NCI-H2171 (cell line): ENCODE measurements around the gene OAS3.
"Not testable (repeated sequence)": the region's sequence is repeated elsewhere in the genome, so short reads cannot be mapped to it uniquely, and the experiment has no call there.

Source experiments
- DNase-seq: peaks from one replicate; lab custom pipeline; 2025; lab: John Stamatoyannopoulos, UW

The OAS3 gene, protein sequence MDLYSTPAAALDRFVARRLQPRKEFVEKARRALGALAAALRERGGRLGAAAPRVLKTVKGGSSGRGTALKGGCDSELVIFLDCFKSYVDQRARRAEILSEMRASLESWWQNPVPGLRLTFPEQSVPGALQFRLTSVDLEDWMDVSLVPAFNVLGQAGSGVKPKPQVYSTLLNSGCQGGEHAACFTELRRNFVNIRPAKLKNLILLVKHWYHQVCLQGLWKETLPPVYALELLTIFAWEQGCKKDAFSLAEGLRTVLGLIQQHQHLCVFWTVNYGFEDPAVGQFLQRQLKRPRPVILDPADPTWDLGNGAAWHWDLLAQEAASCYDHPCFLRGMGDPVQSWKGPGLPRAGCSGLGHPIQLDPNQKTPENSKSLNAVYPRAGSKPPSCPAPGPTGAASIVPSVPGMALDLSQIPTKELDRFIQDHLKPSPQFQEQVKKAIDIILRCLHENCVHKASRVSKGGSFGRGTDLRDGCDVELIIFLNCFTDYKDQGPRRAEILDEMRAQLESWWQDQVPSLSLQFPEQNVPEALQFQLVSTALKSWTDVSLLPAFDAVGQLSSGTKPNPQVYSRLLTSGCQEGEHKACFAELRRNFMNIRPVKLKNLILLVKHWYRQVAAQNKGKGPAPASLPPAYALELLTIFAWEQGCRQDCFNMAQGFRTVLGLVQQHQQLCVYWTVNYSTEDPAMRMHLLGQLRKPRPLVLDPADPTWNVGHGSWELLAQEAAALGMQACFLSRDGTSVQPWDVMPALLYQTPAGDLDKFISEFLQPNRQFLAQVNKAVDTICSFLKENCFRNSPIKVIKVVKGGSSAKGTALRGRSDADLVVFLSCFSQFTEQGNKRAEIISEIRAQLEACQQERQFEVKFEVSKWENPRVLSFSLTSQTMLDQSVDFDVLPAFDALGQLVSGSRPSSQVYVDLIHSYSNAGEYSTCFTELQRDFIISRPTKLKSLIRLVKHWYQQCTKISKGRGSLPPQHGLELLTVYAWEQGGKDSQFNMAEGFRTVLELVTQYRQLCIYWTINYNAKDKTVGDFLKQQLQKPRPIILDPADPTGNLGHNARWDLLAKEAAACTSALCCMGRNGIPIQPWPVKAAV

DNA sequence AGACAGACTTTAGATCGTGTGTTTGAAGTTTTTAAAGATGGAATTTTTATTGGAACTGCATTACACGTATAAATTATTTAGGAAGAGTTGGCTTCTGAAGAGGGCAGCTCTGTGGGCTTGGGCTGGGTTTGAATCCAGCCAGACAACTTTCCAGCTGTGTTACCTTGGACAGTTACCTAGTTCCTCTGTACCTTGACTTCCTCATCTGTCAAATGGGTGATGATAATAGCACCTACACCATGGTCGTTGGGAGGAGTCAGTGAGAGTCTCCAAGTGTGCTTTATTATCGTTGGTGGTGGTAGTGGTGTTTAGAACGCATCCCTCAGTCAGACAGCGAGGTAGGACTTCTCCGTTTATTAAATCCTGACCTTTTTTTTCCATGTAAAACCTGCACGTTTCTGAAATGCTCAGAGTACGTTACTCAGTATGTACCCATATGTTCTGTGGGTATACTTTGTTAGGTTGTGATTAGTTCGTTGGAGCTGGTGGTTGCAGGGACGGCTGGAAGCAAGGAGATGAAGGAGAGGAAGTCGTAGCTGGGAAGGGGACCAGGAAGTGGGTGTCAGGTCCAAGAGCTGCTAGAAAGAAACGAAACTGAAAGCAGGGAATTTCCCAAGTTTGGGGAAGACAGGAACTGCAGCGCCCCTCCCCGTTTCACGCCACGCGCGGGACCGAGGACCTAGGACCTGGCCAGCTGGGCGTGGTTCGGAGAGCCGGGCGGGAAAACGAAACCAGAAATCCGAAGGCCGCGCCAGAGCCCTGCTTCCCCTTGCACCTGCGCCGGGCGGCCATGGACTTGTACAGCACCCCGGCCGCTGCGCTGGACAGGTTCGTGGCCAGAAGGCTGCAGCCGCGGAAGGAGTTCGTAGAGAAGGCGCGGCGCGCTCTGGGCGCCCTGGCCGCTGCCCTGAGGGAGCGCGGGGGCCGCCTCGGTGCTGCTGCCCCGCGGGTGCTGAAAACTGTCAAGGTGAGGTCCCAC, at the start of gene OAS3:
OAS3 (plus strand) TSS at position 734 of the 979 bp plus-strand sequence; CDS start at position 791, 57 bp downstream.
- no peak for DNase-seq

DNA sequence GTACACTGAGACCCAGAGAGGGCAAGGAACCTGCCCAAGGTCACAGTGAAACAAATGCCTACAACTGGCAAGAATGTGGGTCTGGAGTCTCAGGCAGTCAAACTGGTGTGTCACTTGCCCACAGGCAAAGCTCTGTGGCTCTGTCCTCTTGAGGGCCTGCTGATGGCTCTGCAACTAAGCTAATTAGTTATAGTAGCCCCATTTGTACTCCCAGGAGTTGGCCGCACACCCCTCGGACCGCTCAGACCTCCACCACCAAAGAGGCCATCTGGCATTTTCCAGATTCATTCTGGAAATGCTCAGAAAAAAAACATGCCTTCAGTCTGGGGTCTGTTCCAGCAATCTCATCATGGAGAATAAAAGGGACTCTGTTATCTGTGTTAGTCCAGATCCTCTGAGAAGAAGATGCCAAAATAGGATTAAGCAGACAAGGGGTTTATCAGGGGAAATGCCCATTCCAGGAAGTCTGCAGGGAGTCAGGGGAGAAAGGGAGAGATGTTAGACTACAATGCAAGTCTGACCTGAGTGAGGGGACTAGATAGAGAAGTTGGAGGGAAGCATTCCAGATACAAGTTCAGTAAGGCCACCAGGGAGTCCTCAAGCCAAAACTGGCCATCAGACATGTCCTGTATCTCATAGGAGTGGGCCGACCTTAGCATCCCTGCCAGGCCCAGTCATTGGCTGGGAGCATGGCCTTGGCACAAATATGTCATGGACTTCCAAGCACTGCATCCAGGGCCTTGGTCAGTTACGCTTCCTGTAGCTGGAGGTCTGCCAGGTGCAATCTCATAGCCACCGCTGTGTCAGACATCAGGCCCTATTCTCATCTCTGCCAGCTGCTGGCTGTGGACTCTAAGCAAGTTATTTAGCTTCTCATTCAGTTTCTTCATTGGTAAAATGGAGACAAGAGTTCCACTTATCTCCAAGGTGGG, 46.9 kb upstream of the OAS3 start:
- DNase-seq: no peak

DNA sequence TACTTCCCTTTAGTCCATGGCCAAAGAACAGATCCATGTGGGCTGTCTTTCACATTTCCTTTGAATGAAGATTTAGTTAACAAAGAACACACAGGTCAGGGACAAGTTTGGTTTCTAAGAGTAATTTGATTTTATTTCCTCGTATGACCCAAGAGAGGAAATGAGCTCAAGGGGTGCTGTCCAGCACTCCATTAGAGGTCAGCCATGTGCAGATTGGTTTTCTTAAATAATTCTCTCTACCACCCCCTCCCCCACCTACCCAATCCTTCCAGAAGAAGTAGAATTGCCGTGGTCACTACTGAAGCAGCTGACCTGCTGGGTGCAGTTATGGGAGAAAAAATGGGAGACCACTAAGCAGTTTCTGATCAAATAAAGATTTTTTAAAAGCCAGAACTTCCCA, 45.4 kb upstream of the OAS3 start:
- no peak for DNase-seq

DNA sequence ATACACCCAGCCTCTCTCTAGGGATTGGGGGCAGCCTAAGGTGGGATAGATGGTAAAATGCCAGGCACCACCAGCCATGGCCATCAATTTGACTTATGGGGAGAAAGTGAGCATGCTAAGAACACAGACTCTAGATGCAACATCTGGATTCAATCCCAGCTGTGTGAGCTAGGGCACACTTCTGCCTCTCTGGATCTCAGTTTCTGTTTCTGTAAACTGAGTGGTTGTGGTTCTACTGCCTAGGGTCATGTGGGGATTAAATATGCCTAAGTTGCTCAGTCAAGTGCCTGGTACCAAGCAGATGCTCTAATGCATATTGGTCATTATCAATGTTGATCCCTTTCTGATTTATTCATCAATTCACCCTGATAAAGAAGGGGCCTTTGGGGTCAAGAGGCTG, 44.1 kb upstream of the OAS3 start:
- no peak for DNase-seq

DNA sequence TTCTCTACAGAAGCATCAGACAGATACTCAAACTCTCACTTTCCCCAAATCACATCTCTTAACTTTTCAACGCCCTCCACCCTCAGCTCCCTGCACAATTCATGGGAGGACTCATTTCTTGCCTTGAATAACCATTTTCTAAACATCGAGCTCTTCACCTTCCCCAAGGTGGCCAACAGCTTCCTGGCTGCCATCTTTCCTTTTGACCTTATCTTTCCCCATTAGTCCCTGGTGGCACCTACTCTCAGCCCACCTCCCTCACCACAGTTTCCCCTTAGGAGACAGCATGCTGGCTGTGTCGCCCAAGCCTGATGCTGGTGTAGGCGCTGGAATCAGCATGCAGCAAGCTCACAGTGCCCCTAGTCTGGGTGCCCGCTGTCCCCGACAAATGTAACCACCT, 39.9 kb upstream of the OAS3 start:
- no peak for DNase-seq

DNA sequence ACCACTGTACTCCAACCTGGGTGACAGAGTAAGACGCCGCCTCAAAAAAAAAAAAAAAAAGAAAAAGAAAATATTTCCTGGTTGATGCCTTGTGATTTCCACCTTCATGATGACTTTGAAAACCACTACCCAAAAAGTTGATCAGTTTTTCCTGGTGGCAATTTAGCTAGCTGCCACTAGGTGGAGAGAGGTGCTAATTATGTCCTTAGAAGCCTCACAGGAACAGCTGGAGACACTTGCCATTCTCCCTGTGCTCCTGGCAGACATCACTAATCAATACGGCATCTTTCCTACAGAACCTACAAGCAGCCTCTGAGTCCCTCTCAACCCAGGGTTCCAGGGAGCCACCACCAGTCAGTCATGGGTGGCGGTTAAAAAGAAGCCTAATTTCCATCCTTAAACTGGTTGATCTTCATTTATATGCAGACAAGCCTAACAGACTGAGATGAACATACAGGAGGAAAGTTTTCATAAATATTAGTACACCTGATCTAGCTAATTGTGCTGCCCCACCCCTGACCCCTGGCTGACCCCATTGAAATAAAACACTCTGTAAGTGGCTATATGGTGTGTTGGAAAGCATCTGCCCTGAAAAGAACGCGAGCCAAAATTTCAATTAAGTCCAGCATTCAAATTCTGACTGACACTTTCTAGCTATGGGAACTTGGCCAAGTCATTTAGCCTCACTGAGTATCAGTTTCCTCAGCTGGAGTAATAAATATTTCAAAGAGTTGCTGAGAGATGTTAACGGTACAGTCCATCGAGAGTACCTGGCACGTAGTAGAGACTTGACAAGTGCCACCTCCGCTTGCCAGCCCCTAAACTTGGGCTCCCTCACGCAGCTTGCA, 37.8 kb upstream of the OAS3 start:
- DNase-seq: peak; percentile 85

DNA sequence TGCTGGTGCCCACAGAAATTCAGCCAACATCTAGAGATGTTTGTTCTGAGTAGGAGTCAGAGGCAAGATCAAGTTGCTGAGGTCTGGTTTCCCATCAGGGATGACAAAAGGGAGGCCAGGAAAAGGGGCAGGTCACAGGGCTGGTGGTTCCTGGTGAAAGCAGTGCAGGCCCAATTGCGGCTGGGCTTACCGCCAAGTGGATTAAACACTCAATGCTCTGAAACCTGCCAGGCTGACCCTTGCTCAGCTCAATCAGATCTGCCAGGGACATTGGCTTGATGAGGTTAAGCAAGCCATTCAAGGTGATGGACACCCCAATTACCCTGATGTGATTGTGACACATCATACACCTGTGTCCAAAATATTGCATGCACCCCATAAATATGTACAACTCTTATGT, 37.0 kb upstream of the OAS3 start:
- peak; percentile 34 for DNase-seq

DNA sequence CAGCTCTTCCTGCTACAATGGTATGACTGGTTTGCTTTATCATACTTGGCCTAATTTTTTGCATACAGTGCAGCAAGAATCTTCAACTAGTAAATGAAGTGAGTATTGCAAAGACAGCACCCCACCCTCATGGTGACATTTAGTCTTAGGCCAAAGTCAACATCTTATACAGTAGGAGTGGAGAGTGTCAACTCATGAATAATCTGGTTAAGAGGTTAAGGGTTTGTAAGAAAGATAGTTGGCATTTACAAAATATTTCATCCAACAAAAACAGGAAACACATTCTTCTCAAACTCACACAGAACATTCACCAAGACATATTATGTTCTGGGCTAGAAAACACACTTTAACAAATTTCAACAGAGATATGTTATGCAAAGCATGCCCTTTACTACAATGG, 33.7 kb upstream of the OAS3 start:
- DNase-seq: no peak

DNA sequence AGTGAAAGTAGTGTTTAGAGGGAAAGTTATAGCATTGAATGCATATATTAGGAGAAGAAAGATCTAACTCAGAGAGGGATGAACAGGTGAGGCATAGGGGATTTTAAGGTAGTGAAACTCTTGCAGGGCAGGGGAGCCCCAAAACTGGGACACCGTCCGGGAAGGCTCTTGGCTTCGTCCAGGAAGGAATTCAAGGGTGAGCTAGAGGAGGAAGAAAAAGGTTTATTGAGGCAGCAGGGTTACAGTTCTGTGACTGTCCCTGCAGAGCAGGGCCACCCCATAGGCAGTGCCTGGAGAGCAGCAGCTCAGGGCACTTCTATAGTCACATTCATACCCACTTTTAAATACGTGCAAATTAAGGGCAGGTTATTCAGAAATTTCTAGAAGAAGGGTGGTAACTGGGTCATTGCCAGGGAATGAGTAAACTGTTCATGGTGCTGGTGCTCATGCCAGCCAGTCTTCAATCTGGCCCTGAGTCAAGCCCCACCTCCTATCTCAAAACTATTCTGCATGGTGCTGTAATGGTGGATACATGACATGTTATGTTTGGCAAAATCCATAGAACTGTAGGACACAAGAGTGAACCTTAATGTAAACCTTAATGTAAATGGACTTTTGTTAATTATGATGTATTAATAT, 32.7 kb upstream of the OAS3 start:
- DNase-seq: no peak

DNA sequence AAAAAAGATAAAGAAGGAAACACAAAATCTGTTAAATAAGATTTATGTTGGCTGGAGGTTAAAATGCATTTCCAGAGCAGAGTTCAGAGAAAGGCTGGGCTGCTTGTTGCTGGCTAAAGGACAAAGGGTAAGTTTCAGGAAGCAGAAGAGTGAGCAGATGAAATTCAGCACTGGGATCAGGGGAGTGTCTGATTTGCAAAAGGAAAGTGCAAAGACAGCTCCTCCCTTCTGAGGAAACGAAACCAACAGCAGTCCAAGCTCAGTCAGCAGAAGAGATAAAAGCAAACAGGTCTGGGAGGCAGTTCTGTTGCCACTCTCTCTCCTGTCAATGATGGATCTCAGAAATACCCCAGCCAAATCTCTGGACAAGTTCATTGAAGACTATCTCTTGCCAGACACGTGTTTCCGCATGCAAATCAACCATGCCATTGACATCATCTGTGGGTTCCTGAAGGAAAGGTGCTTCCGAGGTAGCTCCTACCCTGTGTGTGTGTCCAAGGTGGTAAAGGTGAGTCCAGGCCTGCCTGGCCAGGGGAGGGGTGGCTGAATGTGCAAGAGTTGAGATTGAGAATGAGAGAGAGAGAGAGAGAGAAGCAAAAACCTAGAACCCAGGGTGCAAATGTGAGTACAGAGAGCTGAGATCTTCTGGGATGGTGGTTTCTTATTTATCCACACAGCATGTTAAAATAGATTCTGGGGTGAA, 31.4 kb upstream of the OAS3 start, which contains the start of gene OAS1:
OAS1 (plus strand) TSS at position 251 of the 703 bp plus-strand sequence; CDS start at position 329, 78 bp downstream.
- DNase-seq: no peak

DNA sequence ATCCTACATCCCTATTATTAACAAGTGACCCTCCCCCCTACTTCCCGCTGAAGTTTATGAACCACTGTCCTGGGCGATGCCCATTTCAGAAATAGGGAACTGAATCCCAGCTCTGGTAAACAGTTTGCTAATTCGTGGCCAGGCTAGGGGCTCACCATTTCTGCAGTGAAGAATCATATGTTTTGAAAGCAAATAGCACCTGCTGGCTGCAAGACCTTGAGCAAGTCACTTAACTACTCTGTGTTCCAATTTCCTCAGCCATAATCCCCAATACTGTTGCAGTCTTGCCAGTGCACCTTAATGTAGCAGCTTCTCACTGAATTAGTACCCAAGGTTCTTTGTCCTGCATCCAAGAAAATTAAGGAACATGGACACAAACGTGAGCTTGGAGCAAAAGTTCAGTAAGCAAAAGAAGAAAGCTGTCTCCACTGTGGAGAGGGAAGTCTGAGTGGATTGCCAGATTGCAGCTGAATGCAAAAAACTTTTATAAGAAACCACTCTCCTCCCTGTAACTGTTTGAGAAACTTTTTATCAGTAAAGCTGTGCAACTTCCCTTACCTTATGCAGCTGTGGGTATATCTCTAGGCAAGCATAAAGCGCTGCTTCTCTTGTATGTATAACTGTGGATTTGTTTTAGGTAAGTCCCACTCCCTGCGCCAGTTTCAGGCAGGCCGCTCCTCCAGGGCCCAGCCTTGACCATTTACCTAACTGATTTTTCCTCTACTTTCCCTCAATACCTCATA, 30.7 kb upstream of the OAS3 start:
- no peak for DNase-seq

DNA sequence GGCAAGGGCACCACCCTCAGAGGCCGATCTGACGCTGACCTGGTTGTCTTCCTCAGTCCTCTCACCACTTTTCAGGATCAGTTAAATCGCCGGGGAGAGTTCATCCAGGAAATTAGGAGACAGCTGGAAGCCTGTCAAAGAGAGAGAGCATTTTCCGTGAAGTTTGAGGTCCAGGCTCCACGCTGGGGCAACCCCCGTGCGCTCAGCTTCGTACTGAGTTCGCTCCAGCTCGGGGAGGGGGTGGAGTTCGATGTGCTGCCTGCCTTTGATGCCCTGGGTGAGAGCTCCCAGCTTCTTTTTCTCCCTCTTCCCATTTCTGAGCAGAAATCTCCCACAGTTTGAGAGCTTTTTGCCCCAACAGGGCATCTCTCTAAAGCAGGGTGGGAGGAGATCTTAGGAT, 29.7 kb upstream of the OAS3 start:
- no peak for DNase-seq

DNA sequence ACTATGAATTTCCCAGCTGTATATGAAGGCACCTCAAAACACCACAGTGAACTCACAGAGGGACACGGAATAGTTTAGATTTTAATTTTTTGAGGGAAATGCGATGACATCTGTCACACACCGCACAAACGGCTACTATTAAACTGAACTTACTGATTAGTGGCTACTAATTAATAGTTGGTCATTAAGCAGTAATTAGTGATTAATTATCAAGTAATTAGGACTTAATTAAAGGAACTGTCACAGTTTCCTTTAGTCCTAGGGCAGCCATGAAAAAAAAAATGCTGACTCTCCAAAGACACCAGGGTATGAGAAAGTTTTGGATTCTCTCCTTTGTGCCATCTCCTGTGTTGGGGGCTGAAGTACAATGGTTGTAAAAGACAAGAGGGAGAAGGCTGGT, 28.6 kb upstream of the OAS3 start:
- no peak for DNase-seq

DNA sequence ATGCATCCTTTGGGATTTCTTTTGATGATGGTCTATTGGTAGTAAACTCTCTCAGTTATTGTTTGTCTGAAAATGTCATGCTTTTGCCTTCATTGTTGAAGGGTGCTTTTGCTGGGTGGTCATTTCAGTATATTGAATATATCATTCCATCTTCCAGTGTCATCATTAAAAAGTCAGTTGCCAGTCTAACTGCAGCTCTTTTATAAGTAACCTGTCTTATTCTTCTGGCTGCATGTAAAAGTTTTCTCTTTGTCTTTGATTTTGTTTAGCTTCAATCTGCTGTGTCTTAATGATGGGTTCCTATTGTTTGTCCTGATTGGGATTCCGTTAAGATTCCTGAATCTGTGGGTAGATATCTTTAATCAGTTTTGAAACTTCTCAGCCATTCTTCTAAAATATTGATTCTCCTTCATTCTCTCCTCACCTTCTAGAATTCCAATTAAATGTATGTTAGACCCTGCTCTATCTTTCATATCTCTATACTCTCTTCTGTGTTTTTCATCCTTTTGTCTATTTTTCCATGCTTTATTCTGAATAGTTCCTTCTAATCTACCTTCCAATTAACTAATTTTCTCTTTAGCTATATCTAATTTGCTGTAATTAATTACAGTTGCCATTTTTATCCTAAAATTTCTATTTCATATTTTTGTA, 25.1 kb upstream of the OAS3 start:
- DNase-seq: no peak

DNA sequence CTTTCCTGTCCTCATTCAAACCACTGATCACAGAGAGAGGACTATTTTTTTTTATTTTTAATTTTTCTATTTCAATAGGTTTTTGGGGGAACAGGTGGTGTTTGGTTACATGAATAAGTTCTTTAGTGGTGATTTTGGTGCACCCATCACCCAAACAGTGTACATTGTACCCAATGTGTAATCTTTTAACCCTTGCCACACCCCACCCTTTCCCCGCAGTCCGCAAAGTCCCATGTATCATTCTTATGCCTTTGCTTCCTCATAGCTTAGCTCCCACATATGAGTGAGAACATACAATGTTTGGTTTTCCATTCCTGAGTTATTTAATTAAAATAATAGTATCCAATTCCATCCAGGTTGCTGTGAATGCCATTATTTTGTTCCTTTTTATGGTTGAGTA, 24.4 kb upstream of the OAS3 start:
- DNase-seq: not testable (repeated sequence)

DNA sequence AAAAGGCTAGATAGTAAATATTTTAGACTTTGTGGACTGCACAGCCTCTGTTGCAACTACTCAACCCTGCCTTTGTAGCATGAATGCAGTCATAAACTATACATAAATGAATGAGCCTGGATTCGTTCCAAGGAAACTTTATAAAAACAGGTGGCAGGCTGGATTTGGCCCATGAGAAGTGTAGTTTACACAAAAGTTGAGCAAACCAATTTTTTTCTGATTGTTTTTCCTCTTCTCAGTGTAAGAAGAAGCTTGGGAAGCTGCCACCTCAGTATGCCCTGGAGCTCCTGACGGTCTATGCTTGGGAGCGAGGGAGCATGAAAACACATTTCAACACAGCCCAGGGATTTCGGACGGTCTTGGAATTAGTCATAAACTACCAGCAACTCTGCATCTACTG, 22.0 kb upstream of the OAS3 start:
- DNase-seq: no peak

DNA sequence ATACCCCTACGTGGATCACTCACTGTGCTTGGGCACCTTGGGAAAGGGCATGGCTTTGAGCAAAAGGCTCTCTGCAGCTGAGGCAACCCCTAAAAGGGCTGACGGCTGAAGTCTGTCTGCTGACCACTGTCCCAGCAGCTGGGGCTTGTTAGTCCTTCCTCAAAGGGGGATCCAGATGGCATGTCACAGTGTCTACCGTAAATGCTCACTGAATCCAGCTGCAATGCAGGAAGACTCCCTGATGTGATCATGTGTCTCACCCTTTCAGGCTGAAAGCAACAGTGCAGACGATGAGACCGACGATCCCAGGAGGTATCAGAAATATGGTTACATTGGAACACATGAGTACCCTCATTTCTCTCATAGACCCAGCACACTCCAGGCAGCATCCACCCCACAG, 19.2 kb upstream of the OAS3 start:
- DNase-seq: no peak
